Ectodermal cell (in vitro differentiated cells): ENCODE data around the gene KIRREL3.

ENCODE experiments used
- H3K27ac ChIP-seq: 2 replicates; pipeline ENCODE4 v1.7.0; 2013; ENCODE audit warnings: mild to moderate bottlenecking, low read depth, low read length; ENCODE audit not compliant: insufficient read depth, poor library complexity, severe bottlenecking
- H3K27me3 ChIP-seq: 2 replicates; pipeline ENCODE4 v1.7.0; 2013; ENCODE audit warnings: mild to moderate bottlenecking, low read length; ENCODE audit not compliant: insufficient read depth, control insufficient read depth, poor library complexity, severe bottlenecking
- H3K36me3 ChIP-seq: one replicate; pipeline ENCODE4 v1.7.0; 2013; ENCODE audit warnings: low read length; ENCODE audit not compliant: control insufficient read depth, insufficient read depth
- H3K4me1 ChIP-seq: one replicate; pipeline ENCODE4 v1.7.0; 2013; ENCODE audit warnings: low read length; ENCODE audit not compliant: control insufficient read depth, insufficient read depth
- H3K4me3 ChIP-seq: 2 replicates; pipeline ENCODE4 v1.7.0; 2013; ENCODE audit warnings: low read depth, low read length, control low read depth; ENCODE audit not compliant: insufficient read depth
- H3K9me3 ChIP-seq: 2 replicates; pipeline ENCODE4 v1.7.0; 2013; ENCODE audit warnings: mild to moderate bottlenecking, low read length, moderate library complexity; ENCODE audit not compliant: control insufficient read depth
- WGBS, 2 experiments: methylation state at CpG; one replicate each; pipeline ENCODE4 v1.1.7; 2013; ENCODE audit warnings: missing lambda C conversion rate in 2 of 2; 5-methylcytosine and 5-hydroxymethylcytosine counted together

The KIRREL3 gene

GRCh38 chr11:126898802-126899201, 101.8 kb downstream of the KIRREL3 start:
- WGBS, 2 experiments = 40 to 71% methylated on average over 1 to 3 of the region's 3 CpGs
- Histone ChIP-seq H3K36me3 (no peaks in the 10 kb centered on the region), H3K4me3 (no peak overlapping the region), H3K9me3 (no peaks in the 10 kb centered on the region), H3K27ac (no peak overlapping the region), H3K4me1 (no peaks in the 10 kb centered on the region), H3K27me3 (no peaks in the 10 kb centered on the region)

GRCh38 chr11:126897430-126897829, 103.1 kb downstream of the KIRREL3 start:
- H3K4me3 ChIP-seq = no peak overlapping the region
- H3K4me1 ChIP-seq = no peaks in the 10 kb centered on the region
- H3K9me3 ChIP-seq = no peaks in the 10 kb centered on the region
- no peaks in the 10 kb centered on the region for H3K36me3 ChIP-seq
- H3K27me3 ChIP-seq = no peaks in the 10 kb centered on the region
- no peak overlapping the region for H3K27ac ChIP-seq
- 96 to 100% methylated on average over 2 of the region's 2 CpGs for whole genome bisulfite sequencing, 2 experiments

GRCh38 chr11:126896025-126896424, 104.5 kb downstream of the KIRREL3 start:
- Histone ChIP-seq H3K4me3 (no peak overlapping the region), H3K27me3 (no peaks in the 10 kb centered on the region), H3K9me3 (no peaks in the 10 kb centered on the region), H3K4me1 (no peaks in the 10 kb centered on the region), H3K27ac (no peak overlapping the region), H3K36me3 (no peaks in the 10 kb centered on the region)

- no peaks in the 10 kb centered on the region for H3K27me3 ChIP-seq
- WGBS, 2 experiments = 86 to 90% methylated on average over 5 of the region's 5 CpGs
- H3K27ac ChIP-seq = no peak overlapping the region
- no peak overlapping the region for H3K4me3 ChIP-seq
- no peaks in the 10 kb centered on the region for H3K9me3 ChIP-seq
- no peaks in the 10 kb centered on the region for H3K36me3 ChIP-seq
- peaks cover 8% of the 10 kb centered on the region for H3K4me1 ChIP-seq
These were observed 106.8 kb downstream of the KIRREL3 start for GRCh38 chr11:126893796-126894195.

- 86% methylated on average over 8 to 9 of the region's 9 CpGs for WGBS, 2 experiments
These were observed 107.8 kb downstream of the KIRREL3 start for GRCh38 chr11:126892756-126893155.

GRCh38 chr11:126891556-126892217, 108.9 kb downstream of the KIRREL3 start:
- 86 to 90% methylated on average over 4 of the region's 4 CpGs for whole genome bisulfite sequencing, 2 experiments
- Histone ChIP-seq H3K27ac (no peak overlapping the region), H3K27me3 (no peaks in the 10 kb centered on the region)

More at GRCh38 chr11:126892756-126893155, 107.8 kb downstream of the KIRREL3 start:
- H3K27ac ChIP-seq = no peak overlapping the region
- H3K9me3 ChIP-seq = no peaks in the 10 kb centered on the region
- H3K4me3 ChIP-seq = no peak overlapping the region
- H3K27me3 ChIP-seq = no peaks in the 10 kb centered on the region
- H3K4me1 ChIP-seq = peaks cover 8% of the 10 kb centered on the region
- H3K36me3 ChIP-seq = no peaks in the 10 kb centered on the region

GRCh38 chr11:126890561-126890960, 110.0 kb downstream of the KIRREL3 start:
- H3K27ac ChIP-seq = no peak overlapping the region
- no peaks in the 10 kb centered on the region for H3K27me3 ChIP-seq
- H3K36me3 ChIP-seq = no peaks in the 10 kb centered on the region
- 33 to 34% methylated on average over 7 of the region's 7 CpGs for WGBS, 2 experiments
- peaks cover 17% of the 10 kb centered on the region for H3K4me1 ChIP-seq
- no peak overlapping the region for H3K4me3 ChIP-seq
- H3K9me3 ChIP-seq = no peaks in the 10 kb centered on the region

More at GRCh38 chr11:126891556-126892217, 108.9 kb downstream of the KIRREL3 start:
- Histone ChIP-seq H3K9me3 (no peaks in the 10 kb centered on the region), H3K36me3 (no peaks in the 10 kb centered on the region), H3K4me3 (no peak overlapping the region), H3K4me1 (peaks cover 17% of the 10 kb centered on the region)

GRCh38 chr11:126888115-126888712, 112.4 kb downstream of the KIRREL3 start:
- H3K4me3 ChIP-seq = no peak overlapping the region
- WGBS, 2 experiments = 86 to 87% methylated on average over 7 of the region's 7 CpGs
- H3K4me1 ChIP-seq = peaks cover 17% of the 10 kb centered on the region
- H3K27me3 ChIP-seq = no peaks in the 10 kb centered on the region
- no peak overlapping the region for H3K27ac ChIP-seq
- no peaks in the 10 kb centered on the region for H3K9me3 ChIP-seq
- H3K36me3 ChIP-seq = no peaks in the 10 kb centered on the region

GRCh38 chr11:126886636-126887035, 113.9 kb downstream of the KIRREL3 start:
- Histone ChIP-seq H3K4me3 (no peak overlapping the region), H3K27me3 (no peaks in the 10 kb centered on the region), H3K9me3 (no peaks in the 10 kb centered on the region), H3K27ac (no peak overlapping the region), H3K4me1 (peaks cover 17% of the 10 kb centered on the region), H3K36me3 (no peaks in the 10 kb centered on the region)
- 94 to 96% methylated on average over 1 of the region's 1 CpG for WGBS, 2 experiments

- H3K27me3 ChIP-seq = no peaks in the 10 kb centered on the region
- no peak overlapping the region for H3K4me3 ChIP-seq
- H3K27ac ChIP-seq = no peak overlapping the region
- no peaks in the 10 kb centered on the region for H3K9me3 ChIP-seq
- H3K4me1 ChIP-seq = peaks cover 17% of the 10 kb centered on the region
- 92 to 94% methylated on average over 3 of the region's 3 CpGs for WGBS, 2 experiments
- no peaks in the 10 kb centered on the region for H3K36me3 ChIP-seq
These were observed 114.5 kb downstream of the KIRREL3 start for GRCh38 chr11:126886085-126886484.
